DOHH2 (cell line): ENCODE measurements around the gene RELN.

Source experiments
- EZH2phosphoT487 ChIP-seq: fragments of 200-600 bp; sonication (generic); IDR thresholded peaks from 2 replicates; pipeline ENCODE4 v1.6.1; 2017; ENCODE audit warnings: borderline replicate concordance, mild to moderate bottlenecking, antibody characterized with exemption, low read length, moderate library complexity, mixed read lengths
- TF ChIP-seq, protein P1 (sequence below): fragments of 200-600 bp; sonication (generic); IDR thresholded peaks from one replicate; pipeline ENCODE4 v1.5.1; 2014; ENCODE audit warnings: antibody characterized with exemption, mild to moderate bottlenecking, low read depth, low read length; ENCODE audit not compliant: poor library complexity, severe bottlenecking

DNA sequence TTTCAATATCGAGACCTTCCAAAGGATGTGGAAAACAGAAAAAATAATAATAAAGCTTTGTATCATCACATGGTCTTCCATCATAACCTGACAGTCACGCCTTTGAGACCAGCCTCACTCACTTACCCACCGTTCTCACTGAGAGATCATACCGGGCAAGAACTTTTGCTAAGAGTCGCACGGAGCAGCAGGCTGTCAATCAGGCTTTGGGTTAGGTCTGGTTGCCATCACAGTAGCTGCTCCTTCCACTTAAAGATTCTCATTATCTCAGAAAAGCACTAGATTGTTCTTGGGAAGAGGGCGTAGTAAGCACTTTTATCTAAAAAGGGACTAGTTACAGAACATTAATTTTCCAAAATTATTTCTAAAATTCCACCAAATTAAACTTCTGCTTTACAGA lies 2.0 kb downstream of the RELN start:
- TF ChIP-seq, protein P1, sequence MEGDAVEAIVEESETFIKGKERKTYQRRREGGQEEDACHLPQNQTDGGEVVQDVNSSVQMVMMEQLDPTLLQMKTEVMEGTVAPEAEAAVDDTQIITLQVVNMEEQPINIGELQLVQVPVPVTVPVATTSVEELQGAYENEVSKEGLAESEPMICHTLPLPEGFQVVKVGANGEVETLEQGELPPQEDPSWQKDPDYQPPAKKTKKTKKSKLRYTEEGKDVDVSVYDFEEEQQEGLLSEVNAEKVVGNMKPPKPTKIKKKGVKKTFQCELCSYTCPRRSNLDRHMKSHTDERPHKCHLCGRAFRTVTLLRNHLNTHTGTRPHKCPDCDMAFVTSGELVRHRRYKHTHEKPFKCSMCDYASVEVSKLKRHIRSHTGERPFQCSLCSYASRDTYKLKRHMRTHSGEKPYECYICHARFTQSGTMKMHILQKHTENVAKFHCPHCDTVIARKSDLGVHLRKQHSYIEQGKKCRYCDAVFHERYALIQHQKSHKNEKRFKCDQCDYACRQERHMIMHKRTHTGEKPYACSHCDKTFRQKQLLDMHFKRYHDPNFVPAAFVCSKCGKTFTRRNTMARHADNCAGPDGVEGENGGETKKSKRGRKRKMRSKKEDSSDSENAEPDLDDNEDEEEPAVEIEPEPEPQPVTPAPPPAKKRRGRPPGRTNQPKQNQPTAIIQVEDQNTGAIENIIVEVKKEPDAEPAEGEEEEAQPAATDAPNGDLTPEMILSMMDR: no peak
- TF ChIP-seq EZH2phosphoT487: no peak
